Stimulated activated naive CD4-positive, alpha-beta T cell (primary cell): Measurements from ENCODE around the gene ACP5.

Experiments used
- DNase-seq, 6 experiments: peaks; one replicate each; lab custom pipeline; 2025; lab: John Stamatoyannopoulos, UW

The ACP5 gene

GRCh38 chr19:11547929-11548700, 29.3 kb downstream of the ACP5 start:
- no peak for DNase-seq

GRCh38 chr19:11541238-11541637, 36.2 kb downstream of the ACP5 start:
- DNase-seq: no peak

DNA sequence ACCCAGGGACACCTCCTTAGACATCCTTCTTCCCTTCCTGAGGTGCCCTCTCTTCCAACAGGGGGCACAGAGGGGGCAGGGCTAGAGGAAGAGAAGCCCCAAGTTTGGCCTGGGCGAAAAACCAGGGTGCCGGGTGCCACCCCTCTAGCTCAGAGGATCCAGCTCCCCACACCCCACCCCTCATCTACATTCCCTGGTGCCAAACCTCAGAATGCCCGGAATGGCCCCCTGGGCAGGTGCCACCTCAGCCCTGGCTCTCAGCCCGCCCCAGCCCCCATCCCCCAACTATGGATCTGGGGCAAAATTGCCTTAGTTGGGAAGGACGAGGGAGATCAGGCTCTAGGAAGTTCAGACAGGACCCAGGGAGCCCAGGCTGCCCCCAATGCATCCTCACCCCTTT, 36.8 kb downstream of the ACP5 start:
- DNase-seq: no peak

- no peak for DNase-seq
These were observed 37.7 kb downstream of the ACP5 start for GRCh38 chr19:11539495-11540365.

DNA sequence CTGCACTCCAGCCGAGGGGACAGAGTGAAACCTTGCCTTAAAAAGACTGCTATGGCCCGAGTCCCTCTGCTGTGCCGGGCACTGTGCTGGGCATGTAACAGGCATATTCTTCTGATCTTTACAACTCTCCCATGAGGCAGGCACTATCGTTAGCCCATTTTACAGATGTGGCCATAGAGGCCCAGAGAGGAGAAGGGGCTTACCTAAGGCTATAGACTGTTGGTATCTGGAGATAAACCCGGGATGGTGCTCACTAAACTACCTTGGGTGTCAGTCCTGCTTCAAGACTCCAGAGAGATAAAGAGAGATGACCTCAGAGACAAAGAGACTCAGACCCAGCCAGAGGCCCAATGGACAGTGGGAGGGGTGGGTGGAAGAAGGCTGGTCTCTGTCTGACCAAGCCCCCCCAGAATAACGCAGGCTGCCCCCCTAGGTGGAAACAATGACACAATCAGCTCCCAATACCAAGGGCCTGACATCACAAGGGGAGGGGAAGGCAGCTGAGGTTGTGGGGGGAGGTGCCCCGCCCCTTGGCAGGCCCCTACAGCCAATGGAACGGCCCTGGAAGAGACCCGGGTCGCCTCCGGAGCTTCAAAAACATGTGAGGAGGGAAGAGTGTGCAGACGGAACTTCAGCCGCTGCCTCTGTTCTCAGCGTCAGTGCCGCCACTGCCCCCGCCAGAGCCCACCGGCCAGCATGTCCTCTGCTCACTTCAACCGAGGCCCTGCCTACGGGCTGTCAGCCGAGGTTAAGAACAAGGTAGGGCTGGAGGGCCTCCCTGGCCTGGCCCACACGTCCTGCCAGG, 39.0 kb downstream of the ACP5 start, which contains the start of gene CNN1:
CNN1 (plus strand) TSS at position 620 of the 805 bp plus-strand sequence; CDS start at position 697, 77 bp downstream.
- DNase-seq: no peak

GRCh38 chr19:11535792-11536595, 41.5 kb downstream of the ACP5 start:
- DNase-seq: peak; percentile 25 to 75 (median 68)

DNA sequence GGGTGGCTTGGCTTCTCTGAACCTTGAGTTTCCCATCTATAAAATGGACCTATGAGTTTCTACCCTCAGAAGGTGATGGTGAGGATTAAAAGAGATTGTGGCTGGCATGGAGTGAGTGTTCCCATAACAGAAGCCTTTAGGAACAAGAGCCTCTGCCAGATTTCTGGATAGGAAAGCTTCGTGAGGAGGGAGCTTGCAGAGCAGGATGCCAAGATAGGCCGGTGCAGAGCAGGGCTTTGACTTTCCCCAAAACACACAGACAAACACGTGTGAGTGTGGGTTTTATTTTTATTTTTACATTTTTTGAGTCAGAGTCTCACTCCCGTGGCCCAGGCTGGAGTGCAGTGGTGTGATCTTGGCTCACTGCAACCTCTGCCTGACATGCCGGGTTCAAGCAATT, 42.5 kb downstream of the ACP5 start:
- no peak for DNase-seq

- no peak for DNase-seq
These were observed 42.9 kb downstream of the ACP5 start for GRCh38 chr19:11534538-11534937.

GRCh38 chr19:11530432-11530831, 47.0 kb downstream of the ACP5 start:
- peak in 2 of 6 experiments; percentile 9 to 32 for DNase-seq

GRCh38 chr19:11528551-11529341, 48.7 kb downstream of the ACP5 start, which contains the start of gene ECSIT:
ECSIT (minus strand) TSS chr19:11529134; CDS start chr19:11519170, 9,964 bp downstream.
- peak; percentile 78 to 91 (median 88) for DNase-seq
